Lower leg skin (tissue), 4 donors: Measurements from ENCODE around the gene GTPBP4. TPM values are rescaled to one million over a fixed set of nuclear protein-coding genes. Genes with fewer than 3 reads are reported as not detected.

ENCODE experiments used
- DNase-seq, 2 donors: peaks; one replicate each; pipeline ENCODE4 v3.0.0-alpha.2; 2019; ENCODE audit warnings: low spot score in 2 of 2
- H3K4me3 ChIP-seq: fragments of 200-600 bp; sonication (generic); 2 replicates; pipeline ENCODE4 v1.5.1; 2017; ENCODE audit warnings: mild to moderate bottlenecking, low read depth; ENCODE audit not compliant: poor library complexity, severe bottlenecking
- POLR2A ChIP-seq, 2 donors: fragments of 450-650 bp; IDR thresholded peaks; one replicate each; pipeline ENCODE4 v1.6.1; 2016 to 2017; ENCODE audit warnings: antibody characterized with exemption in 2 of 2, mild to moderate bottlenecking in 1 of 2, moderate library complexity in 1 of 2
- WGBS, 2 donors: methylation state at CpG; one replicate each; pipeline ENCODE4 v1.1.5; 2018; 5-methylcytosine and 5-hydroxymethylcytosine counted together
- intact Hi-C: fragments of 100-400 bp; cut with DNase I; formaldehyde crosslinking; loops from one replicate; pipeline ENCODE4 v1.15.0; 2023; ENCODE audit warnings: low total_unique reads
- total RNA-seq, 4 donors: library from RNA; depleted of rRNA; stranded (reverse); fragments of >200 nt; gene quantifications; one replicate each; pipeline ENCODE4 v1.1.0, GENCODE V29; 2016
- TF ChIP-seq, protein P1 (sequence below), 3 donors: fragments of 450-650 bp; IDR thresholded peaks; one replicate each; pipeline ENCODE4 v1.5.1; 2016; ENCODE audit warnings: antibody characterized with exemption in 3 of 3, mild to moderate bottlenecking in 3 of 3, moderate library complexity in 2 of 3

GTPBP4 gene
- total RNA-seq, 4 donors from 2014 or later: 8.8 to 23.2 (median 15.8) TPM

DNA sequence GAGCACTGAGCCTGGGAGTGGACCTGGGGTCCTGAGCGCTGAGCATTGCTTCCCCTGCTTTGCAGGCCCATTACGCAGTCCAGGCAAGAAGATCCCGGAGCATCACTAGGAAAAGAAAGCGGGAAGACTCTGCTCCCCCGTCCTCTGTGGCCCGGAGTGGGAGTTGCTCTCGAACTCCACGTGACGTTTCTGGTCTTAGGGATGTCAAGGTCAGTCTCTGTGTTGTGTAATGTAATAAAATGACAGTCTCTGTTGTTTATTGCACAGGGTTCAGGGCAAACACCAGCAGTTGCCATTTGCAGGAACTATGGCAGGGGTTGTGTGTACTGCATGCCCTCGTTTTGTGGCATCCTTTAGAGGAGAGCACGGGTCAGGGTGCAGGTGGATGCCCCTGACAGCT lies 27.5 kb downstream of the GTPBP4 start:
- TF ChIP-seq, protein P1, sequence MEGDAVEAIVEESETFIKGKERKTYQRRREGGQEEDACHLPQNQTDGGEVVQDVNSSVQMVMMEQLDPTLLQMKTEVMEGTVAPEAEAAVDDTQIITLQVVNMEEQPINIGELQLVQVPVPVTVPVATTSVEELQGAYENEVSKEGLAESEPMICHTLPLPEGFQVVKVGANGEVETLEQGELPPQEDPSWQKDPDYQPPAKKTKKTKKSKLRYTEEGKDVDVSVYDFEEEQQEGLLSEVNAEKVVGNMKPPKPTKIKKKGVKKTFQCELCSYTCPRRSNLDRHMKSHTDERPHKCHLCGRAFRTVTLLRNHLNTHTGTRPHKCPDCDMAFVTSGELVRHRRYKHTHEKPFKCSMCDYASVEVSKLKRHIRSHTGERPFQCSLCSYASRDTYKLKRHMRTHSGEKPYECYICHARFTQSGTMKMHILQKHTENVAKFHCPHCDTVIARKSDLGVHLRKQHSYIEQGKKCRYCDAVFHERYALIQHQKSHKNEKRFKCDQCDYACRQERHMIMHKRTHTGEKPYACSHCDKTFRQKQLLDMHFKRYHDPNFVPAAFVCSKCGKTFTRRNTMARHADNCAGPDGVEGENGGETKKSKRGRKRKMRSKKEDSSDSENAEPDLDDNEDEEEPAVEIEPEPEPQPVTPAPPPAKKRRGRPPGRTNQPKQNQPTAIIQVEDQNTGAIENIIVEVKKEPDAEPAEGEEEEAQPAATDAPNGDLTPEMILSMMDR (IDR thresholded peaks at IDR 0.05): no peak
- no peak for TF ChIP-seq POLR2A (IDR thresholded peaks at IDR 0.05)
- intact Hi-C loops: no loop called here
- H3K4me3 ChIP-seq: no peak overlapping the region
- DNase-seq: no peak
- 96 to 99% methylated on average over 10 to 11 of the region's 11 CpGs for WGBS, 2 donors

DNA sequence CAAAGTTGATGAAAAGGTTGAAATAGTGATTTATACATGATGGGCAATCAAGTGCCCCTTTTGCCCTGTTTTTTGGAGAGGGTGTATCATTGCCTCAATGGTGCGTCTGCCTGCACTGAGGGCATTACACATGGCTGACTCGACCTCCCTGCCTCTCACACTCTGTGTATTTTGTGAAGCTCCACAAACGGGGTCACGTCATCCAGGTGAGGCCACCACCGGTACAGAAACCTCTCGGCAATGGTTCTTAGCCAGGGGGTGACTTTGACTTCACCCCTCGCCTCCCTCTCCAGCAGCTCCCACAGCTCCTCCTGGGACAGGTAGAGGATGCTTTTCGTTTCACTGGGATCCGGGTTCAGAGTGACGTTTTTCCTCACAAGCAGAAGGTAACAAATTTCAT lies 31.1 kb downstream of the GTPBP4 start:
- WGBS, 2 donors: 94 to 96% methylated on average over 10 of the region's 10 CpGs

DNA sequence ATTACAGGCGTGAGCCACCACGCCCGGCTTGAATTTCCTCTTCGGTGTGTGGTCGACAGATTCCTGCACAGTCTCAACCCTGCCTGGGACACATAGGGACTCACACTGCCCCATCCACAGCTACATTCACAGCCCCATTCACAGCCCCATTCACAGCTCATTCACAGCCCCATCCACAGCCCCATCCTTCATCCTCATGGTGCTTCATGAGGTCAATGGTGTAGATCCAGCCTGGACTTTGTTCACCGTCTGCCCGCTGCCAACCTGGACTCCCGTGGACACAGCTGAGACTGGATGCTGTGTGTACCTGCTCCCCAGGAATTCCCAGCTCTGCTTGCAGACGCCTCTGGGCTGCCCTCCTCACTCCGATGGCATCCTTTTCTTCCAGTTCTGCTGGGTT lies 32.2 kb downstream of the GTPBP4 start:
- no peak for DNase-seq
- no peak overlapping the region for H3K4me3 ChIP-seq
- intact Hi-C loops: no loop called here
- TF ChIP-seq, protein P1 (IDR thresholded peaks at IDR 0.05): no peak
- TF ChIP-seq POLR2A (IDR thresholded peaks at IDR 0.05): no peak
- 93 to 95% methylated on average over 10 of the region's 10 CpGs for WGBS, 2 donors

More for the DNA sequence above, 31.1 kb downstream of the GTPBP4 start:
- intact Hi-C loops: no loop called here
- no peak for DNase-seq
- no peak overlapping the region for H3K4me3 ChIP-seq
- TF ChIP-seq, protein P1 (IDR thresholded peaks at IDR 0.05): no peak
- TF ChIP-seq POLR2A (IDR thresholded peaks at IDR 0.05): no peak

DNA sequence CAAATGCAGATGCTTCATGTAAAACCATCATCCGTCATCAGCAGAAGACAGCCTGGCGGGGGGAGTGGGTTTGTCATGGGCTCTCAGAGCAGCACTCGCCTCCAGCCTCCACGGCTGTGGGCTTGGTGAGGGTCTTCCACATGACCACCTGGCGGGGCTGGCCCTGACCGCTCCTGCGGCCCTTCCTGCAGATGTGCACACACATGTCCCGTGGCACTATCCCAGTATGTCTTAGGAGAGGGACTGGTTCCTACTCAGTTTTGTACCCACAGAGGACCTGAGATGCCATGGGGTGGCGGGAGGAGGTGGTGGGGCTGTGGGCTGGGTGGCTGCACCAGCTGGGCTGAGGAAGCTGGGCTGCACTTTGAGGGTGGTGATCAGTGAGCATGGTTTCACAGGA lies 32.7 kb downstream of the GTPBP4 start:
- no peak for DNase-seq
- WGBS, 2 donors: 95 to 97% methylated on average over 9 of the region's 9 CpGs
- TF ChIP-seq, protein P1 (IDR thresholded peaks at IDR 0.05): no peak
- no peak for TF ChIP-seq POLR2A (IDR thresholded peaks at IDR 0.05)
- no peak overlapping the region for H3K4me3 ChIP-seq
- intact Hi-C loops: no loop called here

DNA sequence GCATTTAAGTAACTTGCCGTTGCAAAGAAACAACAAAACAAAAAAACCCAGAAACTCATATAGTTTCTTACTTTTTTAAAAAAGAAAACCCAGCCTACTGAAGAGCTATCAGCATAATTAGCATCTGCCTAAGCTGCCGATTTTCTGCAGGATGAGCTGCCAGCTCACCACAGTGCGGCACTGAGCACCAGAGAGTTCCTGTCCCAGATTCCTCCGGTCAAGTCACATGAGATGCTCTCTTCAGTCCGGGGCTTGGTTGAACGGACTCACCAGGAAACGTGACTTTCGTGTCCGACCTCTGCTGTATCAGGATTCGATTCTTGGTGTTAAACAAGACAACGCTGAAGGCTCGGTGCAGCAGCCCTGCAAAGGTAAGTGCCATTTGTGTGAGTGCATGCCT lies 34.2 kb downstream of the GTPBP4 start:
- 72 to 88% methylated on average over 12 of the region's 12 CpGs for WGBS, 2 donors
- H3K4me3 ChIP-seq: no peak overlapping the region
- no peak for DNase-seq
- intact Hi-C loops: no loop called here
- TF ChIP-seq POLR2A (IDR thresholded peaks at IDR 0.05): no peak
- TF ChIP-seq, protein P1 (IDR thresholded peaks at IDR 0.05): no peak

DNA sequence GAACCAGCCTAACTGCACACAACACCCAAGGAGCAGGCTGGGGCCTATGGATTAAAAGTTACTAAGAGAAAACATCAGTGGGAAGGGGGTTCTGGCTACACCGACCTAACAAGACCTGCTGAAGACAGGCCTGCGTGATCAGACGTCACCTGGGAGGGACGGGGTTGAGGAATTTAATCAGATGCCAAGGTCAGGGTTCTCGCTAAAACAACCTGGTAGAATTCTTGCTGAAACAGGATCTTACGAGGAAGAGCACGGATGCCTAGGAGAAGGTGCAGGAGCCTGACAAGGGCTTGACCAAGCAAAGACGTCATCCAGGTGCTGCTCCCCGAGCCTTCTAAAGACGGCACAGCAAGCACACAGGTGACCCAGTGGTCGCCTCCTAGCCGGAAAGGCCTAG lies 35.9 kb downstream of the GTPBP4 start:
- TF ChIP-seq, protein P1 (IDR thresholded peaks at IDR 0.05): no peak
- no peak for TF ChIP-seq POLR2A (IDR thresholded peaks at IDR 0.05)
- WGBS, 2 donors: 92 to 94% methylated on average over 12 of the region's 12 CpGs
- intact Hi-C loops: no loop called here
- H3K4me3 ChIP-seq: no peak overlapping the region
- DNase-seq: no peak
